ENCODE data around the gene RAD17. TPM values are rescaled to one million over a fixed set of nuclear protein-coding genes. Genes with fewer than 3 reads are reported as not detected.

RAD17 gene
- total RNA-seq, 4 donors from 2014 or later = 13.8 to 23.5 (median 17.5) TPM

DNA sequence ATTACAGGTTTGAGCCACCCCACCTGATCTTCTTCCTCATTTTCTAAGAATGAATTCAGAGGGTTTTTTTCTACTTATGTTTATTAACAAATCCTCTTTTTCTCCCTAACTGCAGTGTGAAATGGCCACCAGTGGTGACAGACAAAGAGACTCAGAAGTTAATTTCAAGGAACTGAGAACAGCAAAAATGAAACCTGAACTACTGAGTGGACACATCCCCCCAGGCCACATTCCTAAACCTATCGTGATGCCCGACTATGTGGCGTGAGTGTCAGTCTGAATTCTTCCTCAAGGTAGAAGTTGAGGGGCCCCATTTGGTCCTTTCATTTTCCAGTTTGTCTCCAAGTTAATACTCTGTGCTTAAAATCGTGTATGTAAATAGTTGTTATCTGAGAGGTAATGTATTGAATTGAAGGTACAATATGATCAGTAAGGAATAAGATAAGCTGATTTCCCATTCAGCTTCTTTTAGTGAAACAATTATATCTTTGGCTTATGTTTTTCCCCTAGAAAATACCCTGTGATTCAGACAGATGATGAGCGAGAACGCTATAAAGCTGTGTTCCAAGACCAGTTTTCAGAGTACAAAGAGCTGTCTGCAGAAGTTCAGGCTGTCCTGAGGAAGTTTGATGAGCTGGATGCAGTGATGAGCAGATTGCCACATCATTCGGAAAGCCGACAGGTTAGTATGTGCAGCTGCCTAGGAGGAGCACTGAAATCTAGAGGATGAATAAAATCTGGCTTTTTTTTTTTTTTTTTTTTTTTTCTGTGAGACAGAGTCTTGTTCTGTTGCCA is 63.0 kb downstream of the RAD17 start:
- TF ChIP-seq, protein P1, sequence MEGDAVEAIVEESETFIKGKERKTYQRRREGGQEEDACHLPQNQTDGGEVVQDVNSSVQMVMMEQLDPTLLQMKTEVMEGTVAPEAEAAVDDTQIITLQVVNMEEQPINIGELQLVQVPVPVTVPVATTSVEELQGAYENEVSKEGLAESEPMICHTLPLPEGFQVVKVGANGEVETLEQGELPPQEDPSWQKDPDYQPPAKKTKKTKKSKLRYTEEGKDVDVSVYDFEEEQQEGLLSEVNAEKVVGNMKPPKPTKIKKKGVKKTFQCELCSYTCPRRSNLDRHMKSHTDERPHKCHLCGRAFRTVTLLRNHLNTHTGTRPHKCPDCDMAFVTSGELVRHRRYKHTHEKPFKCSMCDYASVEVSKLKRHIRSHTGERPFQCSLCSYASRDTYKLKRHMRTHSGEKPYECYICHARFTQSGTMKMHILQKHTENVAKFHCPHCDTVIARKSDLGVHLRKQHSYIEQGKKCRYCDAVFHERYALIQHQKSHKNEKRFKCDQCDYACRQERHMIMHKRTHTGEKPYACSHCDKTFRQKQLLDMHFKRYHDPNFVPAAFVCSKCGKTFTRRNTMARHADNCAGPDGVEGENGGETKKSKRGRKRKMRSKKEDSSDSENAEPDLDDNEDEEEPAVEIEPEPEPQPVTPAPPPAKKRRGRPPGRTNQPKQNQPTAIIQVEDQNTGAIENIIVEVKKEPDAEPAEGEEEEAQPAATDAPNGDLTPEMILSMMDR (IDR thresholded peaks at IDR 0.05; ENCODE audit: low read depth) = no peak

DNA sequence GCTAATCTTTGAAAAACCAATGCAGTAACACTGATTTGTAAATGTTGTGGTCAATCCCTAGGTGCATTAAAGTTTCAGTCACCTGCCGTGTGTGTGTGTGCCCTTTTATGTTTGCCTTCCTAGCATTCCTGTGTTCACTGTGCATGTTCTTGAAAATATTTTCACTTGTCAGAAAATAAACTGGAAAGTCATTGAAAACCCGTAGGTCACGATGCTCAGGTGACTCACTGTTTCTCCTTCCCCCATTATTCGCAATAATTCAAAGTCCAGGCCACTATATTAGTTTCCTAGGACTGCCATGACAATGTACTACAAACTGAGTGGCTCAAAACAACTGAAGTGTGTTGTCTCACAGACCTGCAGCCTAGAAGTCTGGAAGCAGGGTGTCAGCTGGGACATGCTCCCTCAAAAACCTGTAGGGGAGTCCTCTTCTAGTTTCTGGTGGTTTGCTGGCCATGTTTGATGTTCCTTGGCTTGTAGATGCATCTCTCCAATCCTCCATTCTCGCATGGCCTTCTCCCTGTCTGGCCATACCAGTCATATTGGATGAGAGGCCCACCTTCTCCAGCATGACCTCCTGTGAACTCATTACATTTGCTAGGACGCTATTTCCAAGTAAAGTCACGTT is 74.6 kb downstream of the RAD17 start:
- TF ChIP-seq, protein P1 (IDR thresholded peaks at IDR 0.05; ENCODE audit: low read depth) = no peak

GRCh38 chr5:69449511-69449910 is 79.9 kb downstream of the RAD17 start:
- TF ChIP-seq, protein P1 (IDR thresholded peaks at IDR 0.05; ENCODE audit: low read depth) = no peak

GRCh38 chr5:69450116-69450515 is 80.5 kb downstream of the RAD17 start:
- TF ChIP-seq, protein P1 (IDR thresholded peaks at IDR 0.05; ENCODE audit: low read depth) = no peak

DNA sequence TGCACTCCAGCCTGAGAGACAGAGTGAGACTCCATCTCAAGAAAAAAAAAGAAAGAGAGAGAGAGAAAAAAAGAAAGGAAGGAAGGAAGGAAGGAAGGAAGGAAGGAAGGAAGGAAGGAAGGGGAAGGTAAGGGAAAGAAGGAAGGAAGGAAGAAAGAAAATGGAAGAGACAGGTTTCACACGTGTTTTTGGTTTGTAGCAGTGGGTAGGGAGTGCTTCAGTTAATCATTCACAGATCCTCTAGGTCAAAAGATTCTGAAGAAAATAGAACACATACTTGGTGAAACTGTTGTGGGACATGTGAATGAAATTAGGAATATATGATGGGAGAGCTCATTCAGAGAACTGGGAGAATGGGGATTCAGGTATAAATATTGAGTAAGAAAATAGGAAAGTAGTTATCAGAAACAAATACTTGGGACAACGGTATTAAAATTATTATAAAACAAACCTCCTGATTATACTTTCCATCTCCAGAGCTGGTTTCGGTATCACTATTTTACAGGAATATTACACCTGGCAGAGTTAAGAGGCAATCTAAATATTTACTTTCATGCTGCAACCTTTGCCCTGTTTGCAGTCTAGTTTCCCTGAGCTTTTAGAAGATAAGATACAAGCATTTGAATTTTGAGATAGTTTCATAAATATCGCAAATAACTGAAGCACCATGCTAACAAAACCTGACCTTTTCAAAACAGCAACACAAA is 82.5 kb downstream of the RAD17 start:
- TF ChIP-seq, protein P1 (IDR thresholded peaks at IDR 0.05; ENCODE audit: low read depth) = no peak

DNA sequence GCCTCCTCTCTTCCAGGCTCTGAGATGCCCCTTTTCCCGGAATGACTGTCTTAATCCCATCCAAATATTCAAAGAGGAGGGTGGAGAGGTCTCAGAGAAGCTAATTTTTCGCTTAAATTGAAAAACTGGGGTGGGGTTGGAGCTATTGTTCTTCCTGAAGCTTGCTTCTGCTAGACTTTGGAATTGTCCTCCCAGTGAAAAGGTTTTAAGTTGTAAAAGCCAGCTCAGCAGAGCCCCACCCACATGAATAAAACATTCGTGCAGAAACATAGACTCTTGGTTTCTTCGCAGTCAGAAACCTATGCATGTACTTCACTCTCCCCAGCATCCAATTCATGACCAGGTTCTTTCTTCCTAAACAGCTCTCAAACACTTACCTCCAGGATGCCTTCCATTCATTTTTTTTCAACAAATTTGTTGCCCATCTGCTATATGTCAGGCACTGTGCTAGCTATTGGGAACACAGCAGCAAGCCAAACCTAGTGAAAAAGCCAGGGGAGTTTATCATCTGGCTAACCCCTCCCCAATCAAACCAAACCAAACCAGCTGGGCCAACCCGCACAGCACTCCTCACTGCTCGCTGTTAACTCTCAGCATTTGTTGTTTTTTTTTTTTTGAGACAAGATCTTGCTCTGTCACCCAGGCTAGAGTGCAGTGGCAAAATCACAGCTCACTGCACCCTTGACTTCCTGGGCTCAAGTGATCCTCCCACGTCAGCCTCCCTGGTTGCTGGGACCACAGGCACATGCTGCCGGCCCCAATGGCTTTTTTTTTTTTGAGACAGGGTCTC is 85.0 kb downstream of the RAD17 start:
- TF ChIP-seq, protein P1 (IDR thresholded peaks at IDR 0.05; ENCODE audit: low read depth) = no peak

Measured in subcutaneous adipose tissue (tissue), 4 donors.